GM10248 (cell line): ENCODE results near the gene GNLY.

Source experiments
- CTCF ChIA-PET: fragments of 300-600 bp; sonication (Branson Sonifier 250); formaldehyde crosslinking; extraction: SDS; loops from one replicate; lab custom pipeline; 2021; ENCODE audit warnings: antibody characterized with exemption; lab: Yijun Ruan, JAX
- POLR2A ChIA-PET: fragments of 350-650 bp; sonication (Branson Sonifier 250); formaldehyde crosslinking; extraction: SDS; loops from one replicate; lab custom pipeline; 2020; ENCODE audit warnings: antibody characterized with exemption; lab: Yijun Ruan, JAX
- DNase-seq: peaks from one replicate; pipeline ENCODE4 v3.0.0; 2012; ENCODE audit errors: extremely low spot score
- TF ChIP-seq, protein P1 (sequence below): IDR thresholded peaks from 2 replicates; pipeline ENCODE4 v1.5.1; 2012; ENCODE audit warnings: mild to moderate bottlenecking, low read depth; ENCODE audit errors: extremely low read depth, missing control alignments, control extremely low read depth

GNLY gene

DNA sequence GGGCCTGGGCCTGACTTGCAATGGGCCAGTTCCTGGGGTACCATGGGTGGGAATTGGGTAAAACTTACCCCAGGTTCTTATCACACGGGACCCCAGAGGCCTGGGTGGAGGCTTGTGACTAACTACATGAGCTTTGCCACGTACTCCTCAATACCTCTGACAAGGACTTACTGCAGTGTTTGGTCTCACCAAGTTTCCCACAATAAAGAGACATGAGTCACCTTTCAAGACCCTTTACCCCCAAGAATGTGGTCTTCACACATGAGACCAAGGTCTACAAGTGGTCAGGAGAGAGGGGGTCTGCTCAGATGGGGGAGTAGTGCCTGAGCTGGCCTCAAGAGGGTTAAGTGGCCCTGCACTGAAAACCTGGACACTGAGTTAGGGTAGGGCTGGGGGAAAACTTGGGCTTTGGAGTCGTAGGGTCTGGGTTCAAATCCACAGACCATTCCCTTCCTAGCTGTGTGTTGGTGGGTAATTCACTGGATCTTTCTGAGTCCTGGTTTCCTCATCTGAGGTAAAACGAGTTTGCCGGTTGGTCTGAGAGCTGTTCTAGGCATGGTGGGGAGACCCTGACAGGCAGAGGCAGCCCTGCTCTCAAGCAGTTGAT is 2.0 kb upstream of the GNLY start:
- CTCF ChIA-PET = interaction anchor here (1.3 to 3.0 kb wide), 6 partner anchors 14 to 122 kb away, joined by 3 to 12 read pairs (median 5); no protein-coding TSS in a partner anchor
- TF ChIP-seq, protein P1, sequence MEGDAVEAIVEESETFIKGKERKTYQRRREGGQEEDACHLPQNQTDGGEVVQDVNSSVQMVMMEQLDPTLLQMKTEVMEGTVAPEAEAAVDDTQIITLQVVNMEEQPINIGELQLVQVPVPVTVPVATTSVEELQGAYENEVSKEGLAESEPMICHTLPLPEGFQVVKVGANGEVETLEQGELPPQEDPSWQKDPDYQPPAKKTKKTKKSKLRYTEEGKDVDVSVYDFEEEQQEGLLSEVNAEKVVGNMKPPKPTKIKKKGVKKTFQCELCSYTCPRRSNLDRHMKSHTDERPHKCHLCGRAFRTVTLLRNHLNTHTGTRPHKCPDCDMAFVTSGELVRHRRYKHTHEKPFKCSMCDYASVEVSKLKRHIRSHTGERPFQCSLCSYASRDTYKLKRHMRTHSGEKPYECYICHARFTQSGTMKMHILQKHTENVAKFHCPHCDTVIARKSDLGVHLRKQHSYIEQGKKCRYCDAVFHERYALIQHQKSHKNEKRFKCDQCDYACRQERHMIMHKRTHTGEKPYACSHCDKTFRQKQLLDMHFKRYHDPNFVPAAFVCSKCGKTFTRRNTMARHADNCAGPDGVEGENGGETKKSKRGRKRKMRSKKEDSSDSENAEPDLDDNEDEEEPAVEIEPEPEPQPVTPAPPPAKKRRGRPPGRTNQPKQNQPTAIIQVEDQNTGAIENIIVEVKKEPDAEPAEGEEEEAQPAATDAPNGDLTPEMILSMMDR = no peak
- DNase-seq = no peak
- POLR2A ChIA-PET = no interaction called here

DNA sequence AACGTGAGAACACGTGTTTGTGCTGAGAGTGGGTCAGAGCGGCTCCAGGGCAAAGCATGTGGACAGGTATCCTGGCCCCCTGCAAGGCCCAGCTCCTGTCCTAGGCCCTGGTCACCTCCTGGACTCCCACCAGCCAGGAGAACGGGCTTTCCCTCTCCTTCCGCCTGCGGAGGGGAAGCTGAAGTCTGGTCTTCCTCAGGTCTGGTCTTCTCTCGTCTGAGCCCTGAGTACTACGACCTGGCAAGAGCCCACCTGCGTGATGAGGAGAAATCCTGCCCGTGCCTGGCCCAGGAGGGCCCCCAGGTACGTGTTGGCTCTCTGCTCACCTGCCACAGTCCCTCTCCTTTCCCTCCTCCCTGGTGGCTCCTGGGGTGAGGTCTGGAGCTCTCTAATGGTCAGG is 963 bp downstream of the GNLY start:
- POLR2A ChIA-PET = no interaction called here

DNA sequence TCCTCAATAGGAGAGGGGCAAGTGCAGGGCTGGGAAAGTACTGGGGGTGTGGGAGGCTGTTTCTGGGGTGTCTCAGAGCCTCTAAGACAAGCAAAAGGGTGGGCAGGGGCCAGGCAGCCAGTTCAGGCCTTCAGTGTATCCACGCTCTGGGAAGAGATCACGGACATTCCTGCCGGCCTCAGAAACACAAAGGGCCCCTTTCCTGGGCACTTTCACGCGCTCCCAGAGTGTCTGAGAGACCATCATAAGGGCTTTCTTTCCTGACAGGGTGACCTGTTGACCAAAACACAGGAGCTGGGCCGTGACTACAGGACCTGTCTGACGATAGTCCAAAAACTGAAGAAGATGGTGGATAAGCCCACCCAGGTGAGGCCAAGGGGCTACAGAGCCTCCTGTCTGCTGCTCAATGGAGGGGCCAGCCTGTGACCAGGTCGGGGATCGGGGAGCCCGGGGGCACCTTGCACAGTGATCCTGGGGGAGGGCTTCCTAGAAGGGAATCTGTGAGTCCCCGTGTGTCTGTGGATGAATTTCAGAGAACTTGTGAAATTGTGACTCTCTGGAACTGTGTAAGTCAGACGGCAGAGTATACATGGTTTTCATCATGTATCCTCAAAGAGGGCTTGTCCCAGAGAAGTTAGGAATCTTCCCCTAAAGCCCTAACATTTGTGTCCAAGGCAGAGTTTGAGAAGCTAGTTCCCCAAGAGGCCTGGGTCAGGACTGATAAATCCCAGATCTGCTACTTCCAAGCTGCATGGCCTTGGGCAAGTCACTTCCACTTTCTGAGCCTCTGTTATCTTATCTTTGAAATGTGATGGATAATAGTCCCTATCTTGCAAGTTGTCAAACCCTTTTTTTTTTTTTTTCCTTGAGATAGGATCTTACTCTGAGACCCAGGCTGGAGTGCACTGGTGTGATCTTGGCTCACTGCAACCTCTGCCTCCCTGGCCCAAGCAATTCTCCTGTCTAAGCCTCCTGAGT is 1.8 kb downstream of the GNLY start:
- POLR2A ChIA-PET = no interaction called here
- TF ChIP-seq, protein P1 = no peak
- DNase-seq = no peak
- CTCF ChIA-PET = interaction anchor here (1.1 to 4.9 kb wide), 5 partner anchors 12 to 59 kb away, joined by 3 to 42 read pairs (median 14); no protein-coding TSS in a partner anchor

More for the DNA sequence above, 963 bp downstream of the GNLY start:
- TF ChIP-seq, protein P1 = no peak
- CTCF ChIA-PET = no interaction called here
- DNase-seq = no peak

GRCh38 chr2:85697096-85697495 is 2.9 kb downstream of the GNLY start:
- TF ChIP-seq, protein P1 = no peak
- CTCF ChIA-PET = interaction anchor here (1.1 to 4.9 kb wide), 8 partner anchors 11 to 276 kb away, joined by 3 to 42 read pairs (median 4); no protein-coding TSS in a partner anchor

GRCh38 chr2:85697716-85698115 is 3.6 kb downstream of the GNLY start:
- no peak for DNase-seq
- TF ChIP-seq, protein P1 = no peak
- CTCF ChIA-PET = interaction anchor here (1.2 to 4.9 kb wide), 7 partner anchors 10 to 277 kb away, joined by 3 to 42 read pairs (median 5); no protein-coding TSS in a partner anchor
- POLR2A ChIA-PET = no interaction called here

More at GRCh38 chr2:85697096-85697495, 2.9 kb downstream of the GNLY start:
- POLR2A ChIA-PET = no interaction called here
- DNase-seq = no peak
